Mesendoderm (in vitro differentiated cells): ENCODE measurements around the gene CCDC8.

Experiments
- DNase-seq: peaks from one replicate; pipeline ENCODE4 v3.0.0; 2013
- H2AK5ac ChIP-seq: 2 replicates; pipeline ENCODE4 v1.6.1; 2013; ENCODE audit warnings: low read length, inconsistent platforms
- H2BK120ac ChIP-seq: 2 replicates; pipeline ENCODE4 v1.6.1; 2013; ENCODE audit warnings: low read depth, mild to moderate bottlenecking, low read length, moderate library complexity, mixed read lengths
- H2BK15ac ChIP-seq: replicated peaks from 2 replicates; pipeline ENCODE4 v1.6.1; 2013; ENCODE audit warnings: low read depth, mild to moderate bottlenecking, moderate library complexity
- H2BK5ac ChIP-seq: 2 replicates; pipeline ENCODE4 v1.6.1; 2013; ENCODE audit warnings: low read length, inconsistent platforms
- H3K18ac ChIP-seq: 2 replicates; pipeline ENCODE4 v1.6.1; 2013; ENCODE audit warnings: mild to moderate bottlenecking, low read length, mixed read lengths
- H3K23ac ChIP-seq: one replicate; pipeline ENCODE4 v1.6.1; 2013; ENCODE audit warnings: low read length
- H3K27ac ChIP-seq: 2 replicates; pipeline ENCODE4 v1.5.1; 2013; ENCODE audit warnings: low read depth, mild to moderate bottlenecking, inconsistent platforms, low read length, moderate library complexity
- H3K27me3 ChIP-seq: 2 replicates; pipeline ENCODE4 v1.6.1; 2013; ENCODE audit warnings: low read length, control low read depth, mild to moderate bottlenecking, inconsistent platforms; ENCODE audit not compliant: insufficient read depth, poor library complexity
- H3K36me3 ChIP-seq: 2 replicates; pipeline ENCODE4 v1.6.1; 2013; ENCODE audit warnings: low read length, inconsistent platforms; ENCODE audit not compliant: control insufficient read depth, insufficient read depth
- H3K4ac ChIP-seq: one replicate; pipeline ENCODE4 v1.6.1; 2013; ENCODE audit warnings: low read depth, mild to moderate bottlenecking, low read length, moderate library complexity
- H3K4me1 ChIP-seq: 2 replicates; pipeline ENCODE4 v1.6.1; 2013; ENCODE audit warnings: low read depth, low read length, inconsistent platforms; ENCODE audit not compliant: control insufficient read depth
- H3K4me2 ChIP-seq: 2 replicates; pipeline ENCODE4 v1.6.1; 2013; ENCODE audit warnings: low read length
- H3K4me3 ChIP-seq: 2 replicates; pipeline ENCODE4 v1.5.1; 2013; ENCODE audit warnings: mild to moderate bottlenecking, low read length
- H3K56ac ChIP-seq: one replicate; pipeline ENCODE4 v1.6.1; 2013; ENCODE audit warnings: low read length
- H3K79me1 ChIP-seq: 2 replicates; pipeline ENCODE4 v1.6.1; 2013; ENCODE audit warnings: low read length, inconsistent platforms
- H3K79me2 ChIP-seq: 2 replicates; pipeline ENCODE4 v1.6.1; 2013; ENCODE audit warnings: mild to moderate bottlenecking, low read length; ENCODE audit not compliant: control insufficient read depth, insufficient read depth
- H3K9ac ChIP-seq: 2 replicates; pipeline ENCODE4 v1.6.1; 2013; ENCODE audit warnings: low read length, inconsistent platforms
- H4K5ac ChIP-seq: one replicate; pipeline ENCODE4 v1.6.1; 2013; ENCODE audit warnings: low read length
- H4K8ac ChIP-seq: one replicate; pipeline ENCODE4 v1.6.1; 2013; ENCODE audit warnings: low read depth, mild to moderate bottlenecking, control low read depth, low read length, moderate library complexity
- WGBS: extraction: QIAGEN DNeasy Blood & Tissue Kit; methylation state at CpG from one replicate; pipeline ENCODE4 v1.1.7; 2013; ENCODE audit warnings: low lambda C conversion rate, missing lambda C conversion rate; ENCODE audit not compliant: insufficient coverage; ENCODE audit errors: extremely low coverage; 5-methylcytosine and 5-hydroxymethylcytosine counted together

The CCDC8 gene

DNA sequence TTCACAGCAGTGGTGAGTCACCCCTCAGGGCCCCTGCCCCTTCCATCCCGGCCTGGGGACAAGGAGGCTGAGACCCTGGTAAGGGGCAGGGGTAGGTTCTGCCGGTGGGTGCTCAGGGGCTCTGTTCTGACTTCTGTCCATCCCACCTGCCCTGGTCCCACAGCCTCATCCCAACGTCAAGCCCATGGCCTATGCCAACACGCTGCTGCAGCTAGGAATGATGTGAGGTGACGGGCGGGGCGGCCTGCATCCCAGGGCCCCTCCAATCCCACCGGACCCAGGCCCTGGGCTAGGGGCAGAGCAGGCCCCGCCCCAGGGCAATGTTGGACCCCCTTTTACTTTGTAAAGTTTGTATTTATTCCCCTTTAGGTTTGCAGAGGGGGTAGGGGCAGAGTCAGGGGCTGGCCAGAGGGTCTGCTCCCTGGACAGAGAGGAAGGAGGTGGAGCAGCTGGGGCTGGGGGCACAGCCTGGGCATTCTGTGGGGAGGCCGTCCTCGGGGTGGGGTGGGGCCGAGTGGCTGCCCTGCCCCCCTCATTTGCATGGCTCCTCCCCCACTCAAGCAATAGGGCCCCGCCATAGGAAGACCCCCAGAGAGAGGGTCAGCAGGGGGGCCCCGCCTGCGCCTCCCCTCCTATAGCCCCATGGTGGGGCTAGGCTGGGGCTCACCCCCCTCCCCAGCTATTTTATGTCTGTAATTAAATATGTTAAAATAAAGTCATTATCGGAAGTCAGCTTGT lies 23.1 kb downstream of the CCDC8 start:
- H3K36me3 ChIP-seq: peaks cover 13% of the 10 kb centered on the region
- H3K27ac ChIP-seq: no peak overlapping the region
- no peak overlapping the region for H2BK5ac ChIP-seq
- H2AK5ac ChIP-seq: no peak overlapping the region
- DNase-seq: no peak
- H3K4me3 ChIP-seq: no peak overlapping the region
- no peak overlapping the region for H3K56ac ChIP-seq
- no peaks in the 10 kb centered on the region for H3K79me1 ChIP-seq
- no peak overlapping the region for H2BK15ac ChIP-seq
- H4K8ac ChIP-seq: no peak overlapping the region
- no peaks in the 10 kb centered on the region for H3K4me1 ChIP-seq
- no peak overlapping the region for H3K23ac ChIP-seq
- H3K4me2 ChIP-seq: no peak overlapping the region
- no peak overlapping the region for H3K4ac ChIP-seq
- H3K18ac ChIP-seq: no peak overlapping the region
- no peak overlapping the region for H2BK120ac ChIP-seq
- H3K9ac ChIP-seq: no peak overlapping the region
- H3K79me2 ChIP-seq: no peaks in the 10 kb centered on the region
- H4K5ac ChIP-seq: no peak overlapping the region
- H3K27me3 ChIP-seq: no peaks in the 10 kb centered on the region
- WGBS: no CpG with 5 or more reads among the region's 16 CpGs

DNA sequence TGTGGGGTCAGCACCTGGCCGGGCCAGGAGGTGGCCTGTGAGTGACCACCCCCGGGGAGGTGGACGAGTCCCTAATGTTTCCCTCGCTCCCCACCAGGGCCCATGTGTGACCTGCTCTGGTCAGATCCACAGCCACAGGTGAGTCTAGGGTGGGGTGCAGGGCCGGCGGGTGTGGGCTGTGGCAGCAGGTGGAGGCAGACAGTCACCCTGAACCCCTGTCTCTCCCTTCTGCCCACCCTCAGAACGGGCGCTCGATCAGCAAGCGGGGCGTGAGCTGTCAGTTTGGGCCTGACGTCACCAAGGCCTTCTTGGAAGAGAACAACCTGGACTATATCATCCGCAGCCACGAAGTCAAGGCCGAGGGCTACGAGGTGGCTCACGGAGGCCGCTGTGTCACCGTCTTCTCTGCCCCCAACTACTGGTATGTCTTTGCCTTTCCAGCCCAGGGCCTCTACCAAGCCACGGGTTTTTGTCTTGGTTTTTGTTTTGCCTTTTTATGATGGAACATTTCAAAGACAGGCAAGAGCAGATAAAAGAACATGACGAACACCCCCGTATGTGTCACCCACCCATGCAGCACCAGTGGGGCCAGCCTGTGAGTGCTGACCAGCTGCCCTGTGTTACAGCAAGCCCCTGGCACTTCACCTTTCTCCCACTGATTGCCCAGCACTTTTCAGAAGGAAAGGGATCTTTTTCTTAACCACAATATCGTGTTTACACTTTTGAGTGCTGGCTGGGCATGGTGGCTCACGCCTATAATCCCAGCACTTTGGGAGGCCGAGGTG lies 24.9 kb downstream of the CCDC8 start:
- DNase-seq: no peak
- Histone ChIP-seq H3K4me2 (no peak overlapping the region), H3K79me1 (no peaks in the 10 kb centered on the region), H3K36me3 (peaks cover 18% of the 10 kb centered on the region), H3K18ac (no peak overlapping the region), H3K56ac (no peak overlapping the region), H3K4ac (no peak overlapping the region), H2BK15ac (no peak overlapping the region), H3K27ac (no peak overlapping the region), H3K79me2 (no peaks in the 10 kb centered on the region), H3K23ac (no peak overlapping the region), H3K4me3 (no peak overlapping the region), H2AK5ac (no peak overlapping the region), H2BK5ac (no peak overlapping the region), H2BK120ac (no peak overlapping the region), H3K9ac (no peak overlapping the region), H4K5ac (no peak overlapping the region), H3K27me3 (no peaks in the 10 kb centered on the region), H3K4me1 (no peaks in the 10 kb centered on the region), H4K8ac (no peak overlapping the region)
- WGBS: no CpG with 5 or more reads among the region's 25 CpGs

DNA sequence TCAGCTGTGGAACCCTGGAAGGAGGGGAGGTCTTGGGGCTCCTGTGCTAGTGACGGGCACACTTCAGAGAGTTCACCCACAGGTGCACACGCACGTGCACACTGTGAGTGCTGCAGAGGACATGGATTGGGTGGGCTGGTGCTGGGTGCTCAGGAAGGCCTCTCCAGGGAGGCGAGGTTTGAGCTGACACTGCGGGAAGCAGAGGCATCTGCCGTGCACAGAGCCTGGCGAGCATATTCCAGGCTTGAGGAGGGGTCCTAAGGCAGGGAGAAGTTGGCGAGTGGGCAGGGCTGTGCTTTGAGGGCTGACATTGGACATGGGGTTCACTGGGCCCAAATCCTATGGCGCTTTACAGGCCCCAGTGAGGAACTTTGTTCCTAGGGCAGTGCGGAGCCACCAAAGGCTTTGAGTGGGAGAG lies 25.6 kb downstream of the CCDC8 start:
- no CpG with 5 or more reads among the region's 10 CpGs for WGBS
- no peak overlapping the region for H3K23ac ChIP-seq

DNA sequence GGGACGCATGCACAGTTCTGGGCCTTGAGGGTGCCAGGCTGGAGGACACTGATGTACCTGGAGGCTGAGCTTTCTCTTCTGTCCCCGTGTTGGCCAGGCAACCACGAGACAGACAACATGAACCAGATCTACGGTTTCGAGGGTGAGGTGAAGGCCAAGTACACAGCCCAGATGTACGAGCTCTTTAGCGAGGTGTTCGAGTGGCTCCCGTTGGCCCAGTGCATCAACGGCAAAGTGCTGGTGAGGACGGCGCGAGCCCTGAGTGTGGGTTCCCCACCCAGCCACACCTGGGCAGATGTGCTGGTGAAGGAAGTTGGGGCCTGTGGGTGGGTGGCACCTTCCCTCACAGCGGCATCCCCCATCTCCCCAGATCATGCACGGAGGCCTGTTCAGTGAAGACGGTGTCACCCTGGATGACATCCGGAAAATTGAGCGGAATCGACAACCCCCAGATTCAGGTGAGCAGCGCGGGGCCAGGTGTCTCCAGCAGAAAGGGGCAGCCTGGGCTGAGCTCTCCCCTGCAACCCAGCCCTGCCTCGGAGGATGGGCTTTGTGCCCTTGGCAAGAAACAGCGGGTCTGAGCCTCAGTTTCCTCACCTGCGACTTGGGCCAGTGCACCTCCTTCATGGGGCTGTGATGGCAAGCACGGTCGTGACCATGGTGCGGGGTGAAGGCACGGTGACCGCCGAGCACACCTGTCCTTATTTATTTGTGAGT lies 26.2 kb downstream of the CCDC8 start:
- no peaks in the 10 kb centered on the region for H3K79me2 ChIP-seq
- no peak overlapping the region for H3K4ac ChIP-seq
- no peak overlapping the region for H4K8ac ChIP-seq
- peaks cover under 1% of the 10 kb centered on the region for H3K79me1 ChIP-seq
- no peak overlapping the region for H2BK15ac ChIP-seq
- no peaks in the 10 kb centered on the region for H3K4me1 ChIP-seq
- H3K27me3 ChIP-seq: no peaks in the 10 kb centered on the region
- no peak overlapping the region for H2AK5ac ChIP-seq
- no peak overlapping the region for H3K4me3 ChIP-seq
- H3K4me2 ChIP-seq: no peak overlapping the region
- no peak overlapping the region for H3K18ac ChIP-seq
- WGBS: no CpG with 5 or more reads among the region's 30 CpGs
- no peak for DNase-seq
- no peak overlapping the region for H3K23ac ChIP-seq
- no peak overlapping the region for H2BK120ac ChIP-seq
- H3K9ac ChIP-seq: no peak overlapping the region
- peaks cover 18% of the 10 kb centered on the region for H3K36me3 ChIP-seq
- H4K5ac ChIP-seq: no peak overlapping the region
- no peak overlapping the region for H3K27ac ChIP-seq
- H3K56ac ChIP-seq: no peak overlapping the region
- H2BK5ac ChIP-seq: no peak overlapping the region

More for the DNA sequence above, 25.6 kb downstream of the CCDC8 start:
- no peak overlapping the region for H3K4ac ChIP-seq
- DNase-seq: no peak
- no peak overlapping the region for H4K8ac ChIP-seq
- H3K4me3 ChIP-seq: no peak overlapping the region
- H3K18ac ChIP-seq: no peak overlapping the region
- H3K9ac ChIP-seq: no peak overlapping the region
- H4K5ac ChIP-seq: no peak overlapping the region
- H3K56ac ChIP-seq: no peak overlapping the region
- H2BK120ac ChIP-seq: no peak overlapping the region
- H3K4me2 ChIP-seq: no peak overlapping the region
- H3K27me3 ChIP-seq: no peaks in the 10 kb centered on the region
- H3K4me1 ChIP-seq: no peaks in the 10 kb centered on the region
- H3K79me1 ChIP-seq: no peaks in the 10 kb centered on the region
- H3K27ac ChIP-seq: no peak overlapping the region
- no peak overlapping the region for H2BK5ac ChIP-seq
- no peaks in the 10 kb centered on the region for H3K79me2 ChIP-seq
- H2AK5ac ChIP-seq: no peak overlapping the region
- H3K36me3 ChIP-seq: peaks cover 18% of the 10 kb centered on the region
- H2BK15ac ChIP-seq: no peak overlapping the region

DNA sequence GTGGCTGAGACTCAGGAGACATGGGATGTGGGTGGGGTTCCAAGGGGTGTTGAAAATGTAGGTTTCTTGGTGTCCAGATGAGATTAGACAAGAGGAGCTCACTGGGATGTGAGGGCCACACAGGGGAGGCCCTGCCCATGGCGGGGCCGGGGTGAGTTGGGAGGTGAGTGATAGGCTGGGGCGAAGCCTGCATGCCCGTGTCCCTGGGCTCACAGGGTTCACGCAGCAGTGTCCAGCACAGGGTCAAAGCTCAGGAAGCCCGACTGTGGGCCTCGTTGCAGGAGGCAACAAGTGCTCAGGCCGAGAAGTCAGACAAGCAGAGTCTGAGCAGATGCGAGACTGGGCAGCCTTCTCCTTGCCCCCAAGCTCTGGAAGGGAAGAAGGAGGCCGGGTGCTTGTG lies 27.2 kb downstream of the CCDC8 start:
- H4K8ac ChIP-seq: no peak overlapping the region
- no peak overlapping the region for H2BK5ac ChIP-seq
- H3K79me1 ChIP-seq: peaks cover 2% of the 10 kb centered on the region
- H3K4me3 ChIP-seq: no peak overlapping the region
- no CpG with 5 or more reads among the region's 10 CpGs for whole genome bisulfite sequencing
- H3K9ac ChIP-seq: no peak overlapping the region
- no peak overlapping the region for H3K23ac ChIP-seq
- no peak overlapping the region for H3K27ac ChIP-seq
- no peak overlapping the region for H3K4me2 ChIP-seq
- no peak overlapping the region for H3K56ac ChIP-seq
- no peaks in the 10 kb centered on the region for H3K4me1 ChIP-seq
- H3K4ac ChIP-seq: no peak overlapping the region
- H4K5ac ChIP-seq: no peak overlapping the region
- H3K18ac ChIP-seq: no peak overlapping the region
- no peak overlapping the region for H2BK15ac ChIP-seq
- H3K36me3 ChIP-seq: peaks cover 18% of the 10 kb centered on the region
- H3K79me2 ChIP-seq: no peaks in the 10 kb centered on the region
- no peak for DNase-seq
- no peak overlapping the region for H2BK120ac ChIP-seq
- no peaks in the 10 kb centered on the region for H3K27me3 ChIP-seq
- H2AK5ac ChIP-seq: no peak overlapping the region
